Retinal pigment epithelial cell (primary cell): ENCODE data around the gene MRPS16.

Source experiments
- DNase-seq: peaks from one replicate; pipeline ENCODE4 v3.0.0-alpha.2; 2010; ENCODE audit warnings: low read depth
- H3K4me3 ChIP-seq: 2 replicates; pipeline ENCODE4 v1.5.1; 2011; ENCODE audit warnings: mild to moderate bottlenecking, low read length, control low read depth, moderate library complexity
- CTCF ChIP-seq: conservative IDR thresholded peaks from 2 replicates; pipeline ENCODE4 v1.5.1; 2011; ENCODE audit warnings: low read depth, low read length, control low read depth, inconsistent platforms

Gene MRPS16

GRCh38 chr10:73248259-73248724 lies 4.2 kb downstream of the MRPS16 start:
- no peak for TF ChIP-seq CTCF
- H3K4me3 ChIP-seq: no peak overlapping the region
- no peak for DNase-seq

GRCh38 chr10:73247509-73248258 lies 4.8 kb downstream of the MRPS16 start:
- H3K4me3 ChIP-seq: peak overlapping the region; percentile 78
- no peak for TF ChIP-seq CTCF
- no peak for DNase-seq

DNA sequence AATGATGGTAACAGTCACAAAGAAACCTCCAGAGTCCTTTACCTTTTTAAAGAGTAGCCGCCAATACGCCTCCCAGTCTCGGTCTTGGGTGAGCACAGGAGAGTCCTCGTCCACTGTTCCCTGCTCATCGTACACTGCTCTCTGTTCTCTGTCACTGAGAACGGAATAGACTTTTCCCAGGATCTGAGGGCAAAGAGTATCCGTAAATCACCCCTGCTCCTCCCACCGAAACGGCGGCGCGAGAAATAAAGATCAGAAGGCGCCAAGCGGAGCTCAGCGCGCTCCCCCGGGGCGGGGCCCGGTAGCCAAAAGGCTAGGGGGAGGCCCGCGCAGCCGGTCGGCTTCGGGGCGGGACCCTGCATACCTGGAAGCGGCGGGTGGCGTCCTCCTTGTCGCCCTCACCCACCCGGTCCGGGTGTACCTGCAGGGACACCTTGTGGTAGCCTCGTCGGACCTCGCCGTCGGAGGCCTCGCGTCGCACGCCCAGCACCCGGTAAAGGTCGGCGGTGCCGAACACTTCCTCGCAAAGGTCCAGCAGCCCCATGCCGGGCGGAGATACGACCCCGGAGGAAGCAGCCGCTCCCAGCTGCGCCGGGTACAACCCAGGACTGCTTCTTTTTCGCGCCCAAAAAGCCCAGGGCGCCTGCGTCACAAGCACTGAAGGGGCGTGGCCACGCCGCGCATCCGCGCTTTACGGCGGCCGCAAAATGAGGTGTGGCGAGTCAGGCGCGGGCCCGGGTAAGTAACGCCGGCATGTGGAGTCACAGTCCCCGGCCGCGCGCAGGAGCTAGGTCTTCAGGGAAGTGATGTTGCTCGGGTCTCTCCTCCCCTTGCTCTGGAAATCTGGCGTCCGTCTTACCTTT lies 5.6 kb downstream of the MRPS16 start, which contains the start of gene DNAJC9:
TSS of gene DNAJC9 (minus strand) at position 610 of the 863 bp plus-strand sequence. CDS start at position 544, 66 bp downstream.
- peak; percentile 76 for DNase-seq
- H3K4me3 ChIP-seq: peak within 1 kb of the TSS; percentile 78
- TF ChIP-seq CTCF: peak; percentile 22

DNA sequence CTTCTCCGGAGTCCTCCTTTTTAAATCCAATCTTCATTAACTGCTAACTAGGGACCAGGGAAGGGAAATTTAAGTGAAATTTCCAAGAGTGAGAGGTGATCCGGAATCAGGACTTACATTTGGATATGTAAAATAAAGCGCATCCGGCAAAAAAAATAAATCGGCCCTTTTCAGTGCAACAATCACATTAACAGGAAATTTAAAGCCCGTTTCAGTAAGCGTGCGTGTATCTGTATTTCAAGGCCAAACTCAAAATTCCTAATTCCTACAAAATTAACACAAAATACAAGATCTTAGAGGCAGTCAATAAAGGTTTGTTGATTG lies 6.2 kb downstream of the MRPS16 start:
- H3K4me3 ChIP-seq: peak overlapping the region; percentile 78
- DNase-seq: no peak
- no peak for TF ChIP-seq CTCF

DNA sequence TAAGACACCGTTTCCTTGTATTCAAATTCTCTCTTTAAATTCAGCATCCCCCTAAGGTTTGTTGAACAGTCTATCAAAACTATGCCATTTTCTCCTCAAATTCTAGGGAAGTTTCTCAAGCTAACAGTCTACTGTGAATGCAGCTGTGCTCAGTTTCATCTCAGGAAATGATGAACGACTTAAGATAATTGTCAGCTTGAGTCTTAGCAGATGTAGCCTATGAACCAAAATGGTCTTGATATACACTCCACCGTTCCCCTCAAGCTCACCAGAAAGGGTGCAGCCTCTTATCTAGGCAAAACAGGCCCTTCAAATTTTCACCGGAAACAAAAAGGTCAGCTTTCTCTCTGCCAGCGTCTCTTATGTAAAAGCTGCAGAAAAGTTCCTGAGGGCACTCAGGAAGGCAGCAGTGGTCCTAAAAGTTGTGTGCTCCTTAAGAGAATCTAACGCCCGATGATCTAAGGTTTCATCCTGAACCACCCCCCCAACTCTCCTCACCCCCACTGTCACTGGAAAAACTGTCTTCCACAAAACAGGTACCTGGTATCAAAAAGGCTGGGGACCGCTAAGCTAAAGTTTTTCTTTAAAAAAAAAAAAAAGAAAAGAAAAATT lies 7.5 kb downstream of the MRPS16 start:
- TF ChIP-seq CTCF: no peak
- peak overlapping the region; percentile 78 for H3K4me3 ChIP-seq

DNA sequence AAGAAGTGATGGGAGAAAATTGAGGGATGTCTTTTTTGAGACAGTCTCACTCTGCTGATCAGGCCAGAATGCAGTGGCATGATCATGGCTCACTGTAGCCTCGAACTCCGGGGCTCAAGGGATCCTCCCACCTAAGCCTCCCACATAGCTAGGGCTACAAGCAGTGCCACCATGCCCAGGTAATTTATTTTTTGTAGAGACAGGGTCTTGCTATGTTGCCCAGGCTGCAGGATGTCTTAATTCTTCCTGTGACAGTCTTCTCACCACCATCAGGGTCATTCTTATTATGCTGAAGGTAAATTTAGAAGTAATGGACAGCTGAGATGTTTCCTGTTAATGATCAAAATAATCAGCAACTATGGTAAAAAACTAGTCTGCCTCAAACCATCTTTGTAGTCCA lies 12.5 kb downstream of the MRPS16 start:
- DNase-seq: no peak
- H3K4me3 ChIP-seq: no peak overlapping the region
- TF ChIP-seq CTCF: no peak

More for the DNA sequence above, 7.5 kb downstream of the MRPS16 start:
- no peak for DNase-seq
